Kidney (tissue), 14 donors: ENCODE measurements around the gene SCP2D1. TPM values are rescaled to one million over a fixed set of nuclear protein-coding genes. Genes with fewer than 3 reads are reported as not detected.

ENCODE experiments used
- DNase-seq, 5 donors: peaks; one replicate each; pipeline ENCODE4 v3.0.0-alpha.2; 2013 to 2020
- FAIRE-seq: peaks from 2 replicates; lab custom pipeline; 2012; peaks lifted over from hg19 to GRCh38; lab: Jason Lieb, UNC
- H3K27ac ChIP-seq, 2 donors: one replicate each; pipeline ENCODE4 v1.7.0; 2013; ENCODE audit warnings: low read depth in 2 of 2, low read length in 2 of 2, inconsistent platforms in 1 of 2
- H3K27me3 ChIP-seq: one replicate; pipeline ENCODE4 v1.7.1; 2013; ENCODE audit warnings: low read length, inconsistent platforms; ENCODE audit not compliant: control insufficient read depth, insufficient read depth
- H3K36me3 ChIP-seq, 3 donors: one replicate each; pipeline versions ENCODE4 v1.7.0 to v1.7.1; 2013; ENCODE audit warnings: low read length in 3 of 3, control low read depth in 1 of 3, inconsistent platforms in 1 of 3; ENCODE audit not compliant: insufficient read depth in 3 of 3, control insufficient read depth in 2 of 3
- H3K4me1 ChIP-seq, 3 donors: one replicate each; pipeline versions ENCODE4 v1.7.0 to v1.7.1; 2013; ENCODE audit warnings: low read length in 3 of 3, inconsistent platforms in 1 of 3, low read depth in 1 of 3; ENCODE audit not compliant: control insufficient read depth in 2 of 3, insufficient read depth in 2 of 3
- H3K4me3 ChIP-seq, 3 donors: one replicate each; pipeline versions ENCODE4 v1.7.0 to v1.8.1; 2013; ENCODE audit warnings: low read length in 3 of 3, control low read depth in 1 of 3, inconsistent platforms in 1 of 3
- H3K9ac ChIP-seq, 3 donors: one replicate each; pipeline versions ENCODE4 v1.7.0 to v1.7.1; 2013; ENCODE audit warnings: low read length in 3 of 3, control low read depth in 1 of 3, inconsistent platforms in 1 of 3
- H3K9me3 ChIP-seq, 3 donors: one replicate each; pipeline versions ENCODE4 v1.7.0 to v1.7.1; 2013; ENCODE audit warnings: low read length in 3 of 3, control low read depth in 1 of 3, inconsistent platforms in 1 of 3; ENCODE audit not compliant: control insufficient read depth in 2 of 3, insufficient read depth in 1 of 3
- intact Hi-C: fragments of 100-400 bp; cut with DNase I; formaldehyde crosslinking; loops from one replicate; pipeline ENCODE4 v1.11.1; 2022
- polyA plus RNA-seq: library from polyadenylated mRNA; stranded (reverse); fragments of 350-450 nt; fragmentation: Illumina TruSeq; extraction: RNeasy Lipid Tissue Mini Kit (QIAGEN cat#74804); gene quantifications from one replicate; pipeline ENCODE4 v1.2.3, GENCODE V29; 2014; ENCODE audit warnings: low read depth, low replicate concordance; ENCODE audit not compliant: insufficient read depth
- total RNA-seq: library from RNA; stranded (reverse); fragmentation: NEBNext Ultra II Directional; extraction: Animal tissue kit (Norgen Biotek cat#: 25700); gene quantifications from one replicate; pipeline ENCODE4 v1.2.1, GENCODE V29; 2021
- TF ChIP-seq, protein P1 (sequence below): IDR thresholded peaks from 3 replicates; pipeline ENCODE4 v1.5.1; 2012; ENCODE audit warnings: mild to moderate bottlenecking, moderate library complexity, borderline replicate concordance; ENCODE audit not compliant: insufficient read depth; ENCODE audit errors: extremely low read depth
- donor health status: control.
- donor health status: control.
- donor health status: control.
- donor health status: control.
- donor health status: control.
- donor health status: DM: yes; HTN: yes; CAD: no.
- donor health status: Normal renal cell carcinoma (clear cell type).

SCP2D1 gene
- total and polyA plus RNA-seq, 2 donors from 2014 or later: not detected

DNA sequence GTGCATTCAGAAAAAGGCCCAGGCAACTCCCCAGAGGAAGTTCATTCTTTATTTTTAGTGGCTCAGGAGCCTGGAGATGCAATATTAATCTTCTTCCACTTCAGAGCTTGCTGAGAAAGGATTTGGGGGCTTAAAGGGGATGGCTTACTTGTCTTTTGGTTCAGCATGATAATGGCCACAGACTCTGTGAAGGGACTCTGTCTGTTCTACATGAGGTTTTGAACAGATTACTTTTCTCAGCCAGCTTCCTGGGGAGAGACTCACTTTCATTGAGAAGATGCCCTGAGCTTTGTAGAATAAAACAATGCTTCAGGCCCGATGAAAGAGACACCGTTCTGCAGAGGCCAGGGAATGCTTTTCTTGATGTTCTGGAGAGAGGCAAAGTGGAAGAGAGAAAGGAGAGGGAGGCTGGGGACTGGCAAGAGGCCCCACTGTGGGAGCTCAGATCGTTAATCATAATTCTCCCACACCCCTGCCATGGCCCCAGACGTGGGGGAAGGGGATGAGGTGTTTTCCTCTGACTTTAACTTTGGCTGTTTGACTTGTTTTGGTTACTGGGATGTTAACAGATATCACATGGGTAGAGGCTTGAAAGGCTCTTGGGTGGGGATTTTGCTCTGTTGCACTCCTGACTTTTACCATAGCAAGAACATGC lies 19.1 kb downstream of the SCP2D1 start:
- H3K4me1 ChIP-seq: no peaks in the 10 kb centered on the region
- H3K9ac ChIP-seq: no peak overlapping the region
- H3K27ac ChIP-seq: no peak overlapping the region
- FAIRE-seq: no peak
- DNase-seq: peak in 1 of 5 donors; percentile 2
- H3K4me3 ChIP-seq: no peak overlapping the region
- TF ChIP-seq, protein P1, sequence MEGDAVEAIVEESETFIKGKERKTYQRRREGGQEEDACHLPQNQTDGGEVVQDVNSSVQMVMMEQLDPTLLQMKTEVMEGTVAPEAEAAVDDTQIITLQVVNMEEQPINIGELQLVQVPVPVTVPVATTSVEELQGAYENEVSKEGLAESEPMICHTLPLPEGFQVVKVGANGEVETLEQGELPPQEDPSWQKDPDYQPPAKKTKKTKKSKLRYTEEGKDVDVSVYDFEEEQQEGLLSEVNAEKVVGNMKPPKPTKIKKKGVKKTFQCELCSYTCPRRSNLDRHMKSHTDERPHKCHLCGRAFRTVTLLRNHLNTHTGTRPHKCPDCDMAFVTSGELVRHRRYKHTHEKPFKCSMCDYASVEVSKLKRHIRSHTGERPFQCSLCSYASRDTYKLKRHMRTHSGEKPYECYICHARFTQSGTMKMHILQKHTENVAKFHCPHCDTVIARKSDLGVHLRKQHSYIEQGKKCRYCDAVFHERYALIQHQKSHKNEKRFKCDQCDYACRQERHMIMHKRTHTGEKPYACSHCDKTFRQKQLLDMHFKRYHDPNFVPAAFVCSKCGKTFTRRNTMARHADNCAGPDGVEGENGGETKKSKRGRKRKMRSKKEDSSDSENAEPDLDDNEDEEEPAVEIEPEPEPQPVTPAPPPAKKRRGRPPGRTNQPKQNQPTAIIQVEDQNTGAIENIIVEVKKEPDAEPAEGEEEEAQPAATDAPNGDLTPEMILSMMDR: no peak
- no peaks in the 10 kb centered on the region for H3K9me3 ChIP-seq
- H3K27me3 ChIP-seq: no peaks in the 10 kb centered on the region
- H3K36me3 ChIP-seq: no peaks in the 10 kb centered on the region
- intact Hi-C loops: no loop called here

DNA sequence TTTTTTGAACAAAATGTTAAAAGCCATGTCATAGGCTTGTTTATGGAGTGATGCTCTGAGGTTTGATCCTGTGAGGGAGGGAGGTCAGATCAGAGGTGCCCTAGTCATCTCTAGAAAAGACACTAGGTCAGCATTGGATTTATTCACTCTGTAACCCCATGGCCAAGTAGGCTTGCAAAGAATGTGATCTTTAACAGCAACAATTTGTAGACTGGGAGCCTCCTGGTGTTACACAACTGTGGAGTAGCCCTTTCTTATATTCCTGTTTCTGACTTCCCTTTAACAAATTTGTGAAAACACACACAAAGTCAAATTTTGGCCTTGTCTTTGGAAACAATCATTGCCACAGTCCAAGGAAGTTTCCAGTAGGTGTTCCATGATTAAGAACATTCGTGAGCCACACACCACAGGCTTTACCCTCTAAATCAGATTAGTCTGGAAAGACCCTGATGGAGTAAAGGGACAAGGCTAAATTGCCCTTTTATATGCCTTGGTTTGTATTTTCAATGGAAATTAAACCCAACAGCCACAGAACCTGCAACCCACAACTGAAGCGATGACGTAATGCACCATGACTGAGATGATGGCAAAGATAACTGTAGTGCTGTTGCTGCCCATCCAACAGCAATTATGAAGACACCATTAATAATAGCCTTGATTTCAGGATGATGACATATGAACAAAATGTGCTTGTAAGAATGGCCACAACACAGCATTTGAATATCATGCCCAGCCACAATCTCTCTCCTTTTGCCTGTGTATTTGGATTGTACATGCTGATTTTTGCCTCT lies 22.1 kb downstream of the SCP2D1 start:
- intact Hi-C loops: no loop called here
- FAIRE-seq: no peak

DNA sequence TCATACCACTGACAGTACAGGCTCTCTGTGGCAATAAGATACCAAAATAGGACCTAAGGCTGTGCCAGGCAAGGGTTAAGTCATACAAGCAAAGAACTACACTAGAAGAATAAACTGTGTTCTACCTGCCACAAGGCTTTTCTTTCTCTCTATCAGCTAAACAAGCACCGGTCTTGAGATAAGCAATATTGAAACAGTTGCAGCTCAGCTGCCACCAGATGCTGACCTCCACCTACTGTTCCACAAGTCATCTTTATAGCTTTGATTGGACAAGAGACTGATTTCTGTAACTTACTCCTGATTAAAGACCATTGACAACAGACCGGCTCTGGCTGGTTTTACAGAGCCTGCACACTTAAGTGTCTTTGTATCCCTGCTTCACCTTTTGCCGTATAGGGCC lies 24.1 kb downstream of the SCP2D1 start:
- no peak overlapping the region for H3K9ac ChIP-seq
- TF ChIP-seq, protein P1: no peak
- no peaks in the 10 kb centered on the region for H3K36me3 ChIP-seq
- no peak for DNase-seq
- H3K27ac ChIP-seq: no peak overlapping the region
- H3K4me1 ChIP-seq: no peaks in the 10 kb centered on the region
- H3K27me3 ChIP-seq: no peaks in the 10 kb centered on the region
- no peak for FAIRE-seq
- intact Hi-C loops: no loop called here
- no peaks in the 10 kb centered on the region for H3K9me3 ChIP-seq
- H3K4me3 ChIP-seq: no peak overlapping the region

More for the DNA sequence above, 22.1 kb downstream of the SCP2D1 start:
- no peak overlapping the region for H3K27ac ChIP-seq
- no peak overlapping the region for H3K9ac ChIP-seq
- no peaks in the 10 kb centered on the region for H3K9me3 ChIP-seq
- H3K27me3 ChIP-seq: no peaks in the 10 kb centered on the region
- no peak for DNase-seq
- no peak overlapping the region for H3K4me3 ChIP-seq
- no peaks in the 10 kb centered on the region for H3K4me1 ChIP-seq
- H3K36me3 ChIP-seq: no peaks in the 10 kb centered on the region
- TF ChIP-seq, protein P1: no peak
